D721Med (cell line): ENCODE results near the gene DDX3X.

Experiments used
- DNase-seq: peaks from one replicate; pipeline ENCODE4 v3.0.0; 2011; ENCODE audit warnings: low spot score; ENCODE audit not compliant: insufficient read length
- FAIRE-seq: peaks from 2 replicates; lab custom pipeline; 2011; peaks lifted over from hg19 to GRCh38; lab: Jason Lieb, UNC
- TF ChIP-seq, protein P1 (sequence below): IDR thresholded peaks from 2 replicates; pipeline ENCODE4 v1.5.1; 2012; ENCODE audit warnings: mild to moderate bottlenecking, control low read depth; ENCODE audit not compliant: insufficient read depth; ENCODE audit errors: missing control alignments

The DDX3X gene

DNA sequence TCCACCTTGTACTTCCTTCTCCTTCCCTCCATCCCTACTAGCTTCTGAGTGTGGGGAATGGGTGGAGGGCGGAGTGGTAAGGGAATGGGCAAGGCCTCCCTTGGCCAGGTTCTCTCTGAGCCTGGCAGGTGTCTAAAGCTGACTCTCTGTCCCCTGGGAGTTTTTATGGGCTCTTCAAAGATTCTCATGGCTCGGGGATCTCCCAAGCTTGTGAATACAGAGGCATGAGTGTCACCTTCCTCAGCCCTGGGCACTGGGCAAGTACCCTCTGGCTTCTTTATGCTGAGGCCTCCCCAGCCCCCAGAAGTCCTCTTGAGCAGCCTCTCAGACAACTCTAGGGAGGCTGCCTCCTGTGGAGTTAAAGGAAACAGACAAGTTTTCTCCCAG lies 32.5 kb upstream of the DDX3X start:
- TF ChIP-seq, protein P1, sequence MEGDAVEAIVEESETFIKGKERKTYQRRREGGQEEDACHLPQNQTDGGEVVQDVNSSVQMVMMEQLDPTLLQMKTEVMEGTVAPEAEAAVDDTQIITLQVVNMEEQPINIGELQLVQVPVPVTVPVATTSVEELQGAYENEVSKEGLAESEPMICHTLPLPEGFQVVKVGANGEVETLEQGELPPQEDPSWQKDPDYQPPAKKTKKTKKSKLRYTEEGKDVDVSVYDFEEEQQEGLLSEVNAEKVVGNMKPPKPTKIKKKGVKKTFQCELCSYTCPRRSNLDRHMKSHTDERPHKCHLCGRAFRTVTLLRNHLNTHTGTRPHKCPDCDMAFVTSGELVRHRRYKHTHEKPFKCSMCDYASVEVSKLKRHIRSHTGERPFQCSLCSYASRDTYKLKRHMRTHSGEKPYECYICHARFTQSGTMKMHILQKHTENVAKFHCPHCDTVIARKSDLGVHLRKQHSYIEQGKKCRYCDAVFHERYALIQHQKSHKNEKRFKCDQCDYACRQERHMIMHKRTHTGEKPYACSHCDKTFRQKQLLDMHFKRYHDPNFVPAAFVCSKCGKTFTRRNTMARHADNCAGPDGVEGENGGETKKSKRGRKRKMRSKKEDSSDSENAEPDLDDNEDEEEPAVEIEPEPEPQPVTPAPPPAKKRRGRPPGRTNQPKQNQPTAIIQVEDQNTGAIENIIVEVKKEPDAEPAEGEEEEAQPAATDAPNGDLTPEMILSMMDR: no peak
- DNase-seq: no peak
- FAIRE-seq: no peak

DNA sequence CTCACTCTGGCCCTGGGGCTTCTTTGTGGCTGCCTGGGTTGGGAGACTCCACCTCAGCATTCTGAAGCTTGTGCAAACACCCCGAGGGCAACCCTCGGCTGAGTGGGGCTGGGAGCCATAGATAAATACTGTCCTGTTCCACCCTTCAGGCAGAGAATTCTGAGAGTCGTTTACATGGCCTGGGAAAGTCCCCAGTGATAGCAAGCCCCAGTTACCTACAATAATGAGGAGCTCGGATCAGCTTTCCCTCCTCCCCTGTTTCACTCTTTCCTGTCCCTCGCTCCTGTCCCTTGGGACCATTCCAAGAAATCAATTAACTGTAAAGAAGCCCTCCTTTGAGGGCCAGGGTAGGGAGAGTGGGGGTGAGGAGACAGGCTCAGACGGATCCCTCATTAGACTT lies 31.6 kb upstream of the DDX3X start:
- DNase-seq: no peak
- TF ChIP-seq, protein P1: no peak
- no peak for FAIRE-seq

DNA sequence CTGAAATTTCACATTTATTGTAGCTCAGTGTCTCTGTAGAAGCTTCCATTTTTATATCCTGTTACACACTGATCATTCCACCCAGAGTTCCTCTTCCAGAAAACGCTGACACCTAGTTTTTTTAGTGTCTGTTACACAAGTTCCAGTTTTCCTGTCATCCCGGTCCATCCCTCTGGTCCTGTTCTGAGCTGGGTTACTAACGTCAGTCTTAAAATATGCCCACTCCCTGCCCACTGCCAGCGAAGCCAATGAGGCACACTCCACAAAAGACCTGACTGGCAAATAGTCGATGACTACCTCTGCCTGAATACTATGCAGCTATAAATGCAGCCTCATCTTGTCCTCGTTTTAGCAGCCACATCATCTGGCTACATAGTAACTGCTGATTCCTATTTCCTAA lies 30.9 kb upstream of the DDX3X start:
- no peak for DNase-seq
- no peak for FAIRE-seq
- TF ChIP-seq, protein P1: no peak

DNA sequence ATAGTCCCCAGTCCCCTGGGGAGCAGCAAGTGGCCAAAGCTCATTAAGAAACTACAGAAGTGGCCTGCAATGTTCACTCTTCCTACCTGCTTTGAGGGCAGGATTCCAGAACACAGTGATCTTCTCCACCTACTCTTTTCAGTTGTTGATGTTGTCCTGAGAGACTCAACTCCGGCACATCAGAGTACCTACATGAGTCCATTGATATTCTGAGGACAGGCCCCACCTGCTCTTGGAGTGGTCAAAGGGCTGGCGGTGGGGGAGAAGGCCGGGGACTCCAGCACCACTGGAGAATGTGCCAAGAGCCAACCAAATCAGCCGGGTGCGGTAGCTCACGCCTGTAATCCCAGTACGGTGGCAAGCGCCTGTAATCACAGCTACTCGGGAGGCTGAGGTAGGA lies 29.8 kb upstream of the DDX3X start:
- TF ChIP-seq, protein P1: no peak
- no peak for DNase-seq
- no peak for FAIRE-seq

DNA sequence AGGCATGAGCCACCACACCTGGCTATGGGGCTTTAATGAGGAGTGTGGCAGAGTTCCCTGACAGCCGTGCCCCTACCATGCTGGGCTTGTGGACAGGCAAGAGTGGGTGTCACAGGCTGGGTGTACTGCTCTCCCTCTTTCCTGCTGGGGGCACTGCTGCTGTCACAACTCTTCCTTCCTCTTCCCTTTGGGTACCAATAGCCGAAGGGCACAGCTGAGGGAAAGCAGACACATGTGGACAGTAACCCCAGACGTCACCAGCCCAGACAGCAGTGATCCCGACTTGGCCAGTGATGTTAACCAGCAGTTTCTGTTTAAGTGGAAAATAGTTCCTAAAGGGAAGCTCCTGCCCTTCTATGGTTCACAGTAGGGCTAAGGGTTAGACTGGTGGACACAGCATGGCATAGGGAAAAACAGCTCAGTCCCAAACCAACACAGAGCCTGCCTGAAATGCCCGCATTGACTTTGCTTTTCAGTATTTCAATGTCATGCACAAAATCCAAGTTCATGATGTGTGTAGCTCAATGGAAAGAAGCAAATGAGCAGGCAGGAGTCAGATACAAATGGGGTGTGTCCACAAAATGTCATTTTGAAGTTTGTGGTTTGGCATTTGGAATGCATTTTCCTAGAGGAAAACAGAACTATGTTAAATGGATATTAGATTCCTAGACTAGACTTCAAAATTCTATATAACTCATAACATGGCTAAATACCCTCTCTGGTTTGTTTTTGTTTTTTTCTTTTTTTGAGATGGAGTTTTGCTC lies 24.9 kb upstream of the DDX3X start:
- no peak for DNase-seq
- no peak for FAIRE-seq
- TF ChIP-seq, protein P1: no peak

DNA sequence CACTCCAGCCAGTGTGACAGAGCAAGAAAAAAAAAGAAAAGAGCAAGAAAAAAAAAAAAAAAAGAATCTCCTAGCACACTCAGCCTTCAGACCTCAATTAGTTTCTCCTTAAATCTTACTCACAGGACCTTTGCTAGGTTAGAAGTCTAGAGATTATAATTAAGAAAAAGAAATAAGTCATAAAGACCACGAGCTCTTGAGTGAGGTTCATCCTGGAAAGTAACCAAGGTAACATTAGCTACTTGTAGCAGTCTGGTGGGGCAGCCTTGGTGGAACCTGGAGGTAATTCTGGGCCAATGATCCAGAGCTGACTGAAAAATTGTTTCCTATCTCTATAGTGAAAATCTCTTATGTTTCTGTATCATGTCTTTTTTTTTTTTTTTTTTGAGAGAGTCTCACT lies 21.2 kb upstream of the DDX3X start:
- TF ChIP-seq, protein P1: no peak
- FAIRE-seq: no peak
- no peak for DNase-seq

DNA sequence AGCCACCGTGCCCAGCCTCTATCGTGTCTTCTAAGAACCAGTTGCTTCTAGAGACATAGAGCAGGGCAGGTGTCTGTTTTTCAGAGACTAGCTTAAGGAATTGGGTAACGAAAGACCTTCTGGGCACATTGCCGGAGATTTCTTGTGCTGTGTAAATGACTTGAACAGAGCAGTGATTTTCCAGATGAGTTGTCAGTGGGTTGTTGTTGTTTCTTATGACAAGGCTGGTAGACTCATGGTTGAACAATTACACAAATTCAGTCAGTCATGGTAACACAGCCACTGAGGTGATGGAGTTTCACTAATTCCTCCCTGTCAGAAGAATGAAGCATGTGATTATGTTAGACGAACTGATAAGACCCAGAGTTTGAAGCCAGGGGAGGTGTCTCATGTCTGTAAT lies 20.5 kb upstream of the DDX3X start:
- TF ChIP-seq, protein P1: no peak
- DNase-seq (no peak), FAIRE-seq (no peak)
